OCI-LY7 (cell line): ENCODE measurements around the gene GJD2. TPM values are rescaled to one million over a fixed set of nuclear protein-coding genes. Genes with fewer than 3 reads are reported as not detected.

Experiments
- BruUV-seq: library from RNA; stranded (reverse); fragments of 400-500 nt; replicated peaks from 2 replicates; lab custom pipeline; 2021; lab: Mats Ljungman, UMichigan
- CTCF ChIA-PET: fragments of 300-600 bp; sonication (Branson Sonifier 250); formaldehyde crosslinking; loops from one replicate; lab custom pipeline; 2022; ENCODE audit warnings: antibody characterized with exemption; ENCODE audit not compliant: unreplicated experiment; lab: Charles Lee
- POLR2A ChIA-PET: fragments of 300-600 bp; sonication (Branson Sonifier 250); formaldehyde crosslinking; loops from one replicate; lab custom pipeline; 2022; ENCODE audit warnings: antibody characterized with exemption; lab: Charles Lee
- DNase-seq: peaks from one replicate; pipeline ENCODE4 v3.0.0-alpha.2; 2015; ENCODE audit warnings: low spot score
- H2AFZ ChIP-seq: fragments of 200-600 bp; sonication (generic), shearing (Covaris generic); 2 replicates; pipeline ENCODE4 v1.6.1; 2014; ENCODE audit warnings: mild to moderate bottlenecking, antibody characterized with exemption, low read length, moderate library complexity
- H3K27ac ChIP-seq: fragments of 200-600 bp; sonication (generic); 2 replicates; pipeline ENCODE4 v1.5.1; 2014; ENCODE audit warnings: mixed run types, low read depth, mild to moderate bottlenecking, moderate library complexity, low read length, inconsistent platforms; ENCODE audit not compliant: poor library complexity, severe bottlenecking
- H3K36me3 ChIP-seq: fragments of 200-600 bp; sonication (generic); 2 replicates; pipeline ENCODE4 v1.6.1; 2014; ENCODE audit warnings: mild to moderate bottlenecking, antibody characterized with exemption, low read length, moderate library complexity, mixed read lengths; ENCODE audit not compliant: insufficient read depth
- H3K4me1 ChIP-seq: fragments of 200-600 bp; sonication (generic); 2 replicates; pipeline ENCODE4 v1.5.1; 2014; ENCODE audit warnings: mild to moderate bottlenecking, low read length; ENCODE audit not compliant: insufficient read depth, poor library complexity, severe bottlenecking
- H3K4me2 ChIP-seq: fragments of 200-600 bp; sonication (generic); 2 replicates; pipeline ENCODE4 v1.6.1; 2014; ENCODE audit warnings: mild to moderate bottlenecking, low read length
- H3K4me3 ChIP-seq: fragments of 200-600 bp; sonication (generic); 2 replicates; pipeline ENCODE4 v1.5.1; 2014; ENCODE audit warnings: mild to moderate bottlenecking, low read depth, low read length; ENCODE audit not compliant: poor library complexity, severe bottlenecking
- H3K79me2 ChIP-seq: fragments of 200-600 bp; sonication (generic); 2 replicates; pipeline ENCODE4 v1.6.1; 2016; ENCODE audit warnings: low read depth, mild to moderate bottlenecking, low read length, moderate library complexity, mixed read lengths; ENCODE audit not compliant: insufficient read depth
- H3K9me2 ChIP-seq: fragments of 200-600 bp; sonication (generic); 2 replicates; pipeline ENCODE4 v1.6.1; 2016; ENCODE audit warnings: mild to moderate bottlenecking, low read length, mixed read lengths; ENCODE audit not compliant: insufficient read depth
- H3K9me3 ChIP-seq: fragments of 200-600 bp; sonication (generic); 2 replicates; pipeline ENCODE4 v1.6.1; 2014; ENCODE audit warnings: mild to moderate bottlenecking, mixed run types, low read length, mixed read lengths
- H4K20me1 ChIP-seq: fragments of 200-600 bp; sonication (generic); 2 replicates; pipeline ENCODE4 v1.6.1; 2014; ENCODE audit warnings: mild to moderate bottlenecking, antibody characterized with exemption, low read length, moderate library complexity, mixed read lengths; ENCODE audit not compliant: insufficient read depth
- CTCF ChIP-seq: fragments of 200-600 bp; sonication (generic); conservative IDR thresholded peaks from 2 replicates; pipeline ENCODE4 v1.5.1; 2014; ENCODE audit warnings: mild to moderate bottlenecking, antibody characterized with exemption, low read length, moderate library complexity, mixed read lengths
- EZH2phosphoT487 ChIP-seq: fragments of 200-600 bp; sonication (generic); IDR thresholded peaks from 2 replicates; pipeline ENCODE4 v1.6.1; 2018; ENCODE audit warnings: low read depth, borderline replicate concordance, mild to moderate bottlenecking, mixed run types, antibody characterized with exemption, low read length, moderate library complexity, mixed read lengths
- intact Hi-C: fragments of 100-400 bp; cut with micrococcal nuclease; formaldehyde crosslinking; loops from one replicate; pipeline ENCODE4 v1.10.0; 2022; ENCODE audit not compliant: unreplicated experiment
- total RNA-seq, 2 experiments: library from RNA; depleted of rRNA in 1 of 2; stranded (reverse); fragments of >200 nt in 1 of 2; shearing (Covaris generic) in 1 of 2; gene quantifications; 2 replicates each; pipeline ENCODE4 v1.2.3, GENCODE V29; 2014 to 2022

Gene GJD2
- total RNA-seq, 2 experiments from 2014 or later, result not detected

- POLR2A ChIA-PET, result no interaction called here
- Histone ChIP-seq H3K4me3 (no peak overlapping the region), H3K9me2 (no peaks in the 10 kb centered on the region), H4K20me1 (no peaks in the 10 kb centered on the region), H3K27ac (no peak overlapping the region), H3K9me3 (no peaks in the 10 kb centered on the region), H3K4me2 (no peak overlapping the region), H3K36me3 (no peaks in the 10 kb centered on the region), H3K79me2 (no peaks in the 10 kb centered on the region), H2AFZ (no peak overlapping the region), H3K4me1 (no peaks in the 10 kb centered on the region)
- CTCF ChIA-PET, result no interaction called here
- no TSS peak for BruUV-seq
- TF ChIP-seq EZH2phosphoT487, result no peak
- TF ChIP-seq CTCF, result no peak
- intact Hi-C loops, result no loop called here
- DNase-seq, result no peak
Measured at GRCh38 chr15:34726406-34727100, 28.2 kb downstream of the GJD2 start.

- CTCF ChIA-PET, result no interaction called here
- Histone ChIP-seq H3K4me3 (no peak overlapping the region), H3K36me3 (no peaks in the 10 kb centered on the region), H2AFZ (no peak overlapping the region), H3K79me2 (no peaks in the 10 kb centered on the region), H3K4me1 (no peaks in the 10 kb centered on the region), H4K20me1 (no peaks in the 10 kb centered on the region), H3K9me2 (no peaks in the 10 kb centered on the region), H3K9me3 (no peaks in the 10 kb centered on the region), H3K27ac (no peak overlapping the region), H3K4me2 (no peak overlapping the region)
- intact Hi-C loops, result no loop called here
- POLR2A ChIA-PET, result no interaction called here
- no peak for DNase-seq
- TF ChIP-seq CTCF (no peak), EZH2phosphoT487 (no peak)
- no TSS peak for BruUV-seq
Measured at GRCh38 chr15:34725556-34725955, 29.2 kb downstream of the GJD2 start.

- Histone ChIP-seq H2AFZ (no peak overlapping the region), H3K9me3 (no peaks in the 10 kb centered on the region), H3K27ac (no peak overlapping the region), H3K4me2 (no peak overlapping the region), H3K4me1 (no peaks in the 10 kb centered on the region), H3K4me3 (no peak overlapping the region), H3K9me2 (no peaks in the 10 kb centered on the region), H3K79me2 (no peaks in the 10 kb centered on the region), H4K20me1 (no peaks in the 10 kb centered on the region), H3K36me3 (no peaks in the 10 kb centered on the region)
- intact Hi-C loops, result no loop called here
- DNase-seq, result no peak
- no TSS peak for BruUV-seq
- ChIA-PET CTCF (no interaction called here), POLR2A (interaction anchor here (0.7 kb wide), 2 partner anchors 17 to 114 kb away, joined by 3 read pairs; no protein-coding TSS in a partner anchor)
- TF ChIP-seq CTCF (no peak), EZH2phosphoT487 (no peak)
Measured at GRCh38 chr15:34724481-34724880, 30.3 kb downstream of the GJD2 start.
